ENCODE results near the gene PRKAG2.
"Not testable (repeated sequence)": the region's sequence is repeated elsewhere in the genome, so short reads cannot be mapped to it uniquely, and the experiment has no call there.

PRKAG2 gene

DNA sequence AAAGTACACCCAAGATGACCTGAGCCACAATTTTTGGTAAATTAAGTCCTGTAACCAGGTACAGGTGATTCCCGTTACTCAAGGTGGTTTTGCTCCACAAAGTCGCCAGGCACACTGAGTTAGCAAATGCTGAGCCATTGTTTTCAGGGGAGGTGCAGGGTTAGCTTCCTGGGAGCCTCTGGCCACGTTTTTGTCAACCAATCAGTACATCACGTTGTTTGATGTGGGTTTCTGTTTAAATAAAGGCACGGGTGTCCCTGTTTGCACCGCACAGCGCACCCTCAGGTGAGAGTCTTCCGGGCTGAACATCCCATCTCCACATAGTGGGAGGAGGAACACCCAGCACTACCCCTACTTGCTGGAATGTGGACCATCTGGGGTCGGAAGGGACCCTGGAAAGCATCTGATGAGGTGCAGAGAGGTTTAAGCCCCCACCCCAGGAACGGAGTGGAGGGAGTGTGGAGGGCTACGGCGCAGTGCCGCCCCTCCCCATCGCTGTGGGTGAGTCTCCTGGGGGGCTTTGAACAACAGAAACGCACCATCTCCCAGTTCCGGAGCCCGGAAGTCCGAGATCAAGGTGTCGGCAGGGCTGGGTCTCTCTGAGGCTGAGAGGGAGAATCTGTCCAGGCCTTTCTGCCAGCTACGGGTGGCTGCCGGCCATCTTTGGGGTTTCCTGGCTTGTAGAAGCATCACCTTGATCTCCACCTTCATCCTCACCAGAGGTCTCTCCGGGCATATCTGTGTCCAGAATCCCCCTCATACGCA is 42.5 kb downstream of the PRKAG2 start:
- DNase-seq (ENCODE audit: low spot score) = no peak

GRCh38 chr7:151833691-151834090 is 43.2 kb downstream of the PRKAG2 start:
- DNase-seq (ENCODE audit: low spot score) = peak; percentile 65

- peak; percentile 64 for DNase-seq (ENCODE audit: low spot score)
These were observed 43.7 kb downstream of the PRKAG2 start for GRCh38 chr7:151833213-151833651.

DNA sequence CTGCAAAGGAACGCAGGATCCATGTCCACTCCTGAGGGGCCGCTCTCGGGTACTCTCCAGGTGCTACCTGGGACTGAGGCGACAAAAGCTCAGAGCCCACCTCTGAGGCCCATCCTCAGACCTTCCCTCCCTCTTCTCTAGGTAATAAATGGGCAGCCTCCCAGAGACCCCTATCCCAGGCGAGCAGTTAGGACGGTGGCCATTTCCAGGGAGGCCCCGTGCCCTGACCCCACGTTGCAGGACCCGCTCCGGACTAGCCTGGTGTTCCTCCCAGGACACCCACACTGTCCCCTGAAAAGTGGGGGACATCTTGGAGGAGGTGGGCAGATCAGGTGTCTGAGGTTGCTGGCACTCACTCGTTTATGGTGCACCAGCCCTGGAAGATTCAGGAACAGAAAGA is 44.3 kb downstream of the PRKAG2 start:
- DNase-seq (ENCODE audit: low spot score) = no peak

GRCh38 chr7:151832138-151832537 is 44.8 kb downstream of the PRKAG2 start:
- no peak for DNase-seq (ENCODE audit: low spot score)

DNA sequence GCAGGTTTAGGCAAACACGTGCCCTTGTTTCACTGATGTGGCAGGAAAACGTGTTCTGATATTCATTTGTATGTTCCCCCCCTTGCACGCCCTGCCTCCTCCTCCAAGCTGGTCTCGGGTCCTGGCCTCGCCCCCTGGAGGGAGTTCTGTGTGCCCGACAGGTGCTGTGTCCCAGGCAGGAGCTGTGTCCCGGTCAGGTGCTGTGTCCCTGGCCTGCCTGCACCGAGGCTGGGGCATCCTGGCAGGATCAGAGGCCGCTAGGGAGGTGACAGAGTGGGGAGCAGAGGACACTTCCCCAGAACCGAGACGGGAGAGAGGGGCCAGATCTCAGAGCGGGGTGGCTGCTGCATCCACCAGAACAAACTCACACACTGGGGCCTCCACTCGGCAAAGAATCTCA is 45.3 kb downstream of the PRKAG2 start:
- DNase-seq (ENCODE audit: low spot score) = no peak

DNA sequence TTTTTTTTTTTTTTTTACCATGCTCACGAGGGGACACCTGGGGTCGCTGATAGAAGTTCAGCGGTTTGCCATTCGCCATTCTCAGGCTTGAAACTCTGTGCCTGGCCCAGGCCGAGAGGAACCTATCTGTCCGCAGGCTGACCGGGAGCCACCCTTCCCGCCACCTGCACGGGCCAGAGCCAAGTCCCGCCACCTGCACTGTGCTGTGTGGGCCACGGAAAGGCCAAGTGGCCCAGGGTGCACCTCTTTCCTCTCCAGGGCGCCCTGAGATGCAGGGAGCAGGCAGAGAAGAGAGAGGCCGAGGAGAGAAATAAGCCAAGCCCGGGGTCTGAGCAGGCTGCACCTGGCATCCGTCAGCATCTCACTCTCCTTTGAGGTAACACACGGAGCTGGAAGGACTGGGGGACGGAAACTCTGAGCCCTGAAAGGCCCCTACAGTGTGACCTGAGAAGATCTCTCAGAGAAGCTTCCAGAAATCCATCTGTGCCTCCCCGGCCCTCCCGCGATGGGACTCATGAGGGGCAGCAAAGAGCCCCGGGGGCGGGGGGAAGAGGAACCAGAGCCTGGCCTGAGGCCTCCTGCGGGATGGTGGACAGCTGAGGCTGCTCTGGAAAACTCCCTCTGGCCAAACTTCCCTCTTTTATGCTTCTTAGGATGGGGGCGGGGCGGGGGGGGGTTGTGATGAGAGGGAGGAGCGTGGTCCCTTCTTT is 46.6 kb downstream of the PRKAG2 start:
- DNase-seq (ENCODE audit: low spot score) = no peak

- DNase-seq (ENCODE audit: low spot score) = no peak
These were observed 47.2 kb downstream of the PRKAG2 start for GRCh38 chr7:151829707-151830106.

DNA sequence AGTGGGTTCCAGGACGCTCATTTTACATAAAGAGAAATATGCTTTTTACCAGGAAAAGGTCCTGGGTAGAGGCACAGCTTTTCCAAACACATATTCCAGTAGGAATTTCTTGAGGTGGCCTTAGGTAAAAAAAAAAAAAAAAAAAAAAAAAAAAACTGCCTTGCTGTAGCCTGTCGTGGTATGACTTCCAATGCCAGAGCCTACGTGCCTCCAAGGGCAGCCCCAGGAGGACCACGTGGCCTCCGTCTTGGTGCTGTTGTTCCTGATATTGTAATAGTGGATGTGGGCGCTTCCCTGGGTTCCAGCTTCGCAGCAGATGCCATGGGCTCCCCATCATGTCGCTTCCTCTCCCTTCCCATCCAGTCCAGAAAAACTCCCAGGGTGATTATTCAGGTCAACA is 49.3 kb downstream of the PRKAG2 start:
- DNase-seq (ENCODE audit: low spot score) = no peak

- not testable (repeated sequence) for DNase-seq (ENCODE audit: low spot score)
These were observed 50.6 kb downstream of the PRKAG2 start for GRCh38 chr7:151826316-151826715.

GRCh38 chr7:151825721-151826120 is 51.2 kb downstream of the PRKAG2 start:
- no peak for DNase-seq (ENCODE audit: low spot score)

DNA sequence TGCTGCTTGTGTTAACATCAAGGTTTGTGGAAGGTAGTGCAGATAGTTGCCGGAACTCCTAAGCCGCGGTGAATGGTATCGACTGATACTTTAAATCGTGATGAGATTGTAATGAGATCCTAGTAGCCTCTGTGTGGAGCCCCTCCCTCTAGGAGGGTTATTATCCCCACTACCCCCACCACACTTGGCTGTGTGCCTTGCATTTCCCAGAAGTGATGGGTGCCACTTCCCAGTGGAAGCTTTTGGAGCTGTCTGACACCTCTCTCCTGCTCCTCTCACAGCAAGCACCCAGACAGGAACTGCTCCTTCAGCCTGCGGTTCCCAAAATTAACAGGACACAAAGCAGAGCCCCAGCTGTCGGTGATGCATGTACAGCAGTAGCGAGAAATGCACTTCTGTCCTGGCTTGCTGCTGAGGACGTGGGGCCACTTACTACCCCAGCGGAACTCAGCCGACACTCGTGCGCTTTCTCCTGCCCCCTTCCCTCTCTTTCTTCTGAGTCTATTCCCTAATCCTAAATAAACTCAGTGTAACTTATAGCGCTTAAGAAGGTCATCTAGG is 52.5 kb downstream of the PRKAG2 start:
- DNase-seq (ENCODE audit: low spot score) = no peak

DNA sequence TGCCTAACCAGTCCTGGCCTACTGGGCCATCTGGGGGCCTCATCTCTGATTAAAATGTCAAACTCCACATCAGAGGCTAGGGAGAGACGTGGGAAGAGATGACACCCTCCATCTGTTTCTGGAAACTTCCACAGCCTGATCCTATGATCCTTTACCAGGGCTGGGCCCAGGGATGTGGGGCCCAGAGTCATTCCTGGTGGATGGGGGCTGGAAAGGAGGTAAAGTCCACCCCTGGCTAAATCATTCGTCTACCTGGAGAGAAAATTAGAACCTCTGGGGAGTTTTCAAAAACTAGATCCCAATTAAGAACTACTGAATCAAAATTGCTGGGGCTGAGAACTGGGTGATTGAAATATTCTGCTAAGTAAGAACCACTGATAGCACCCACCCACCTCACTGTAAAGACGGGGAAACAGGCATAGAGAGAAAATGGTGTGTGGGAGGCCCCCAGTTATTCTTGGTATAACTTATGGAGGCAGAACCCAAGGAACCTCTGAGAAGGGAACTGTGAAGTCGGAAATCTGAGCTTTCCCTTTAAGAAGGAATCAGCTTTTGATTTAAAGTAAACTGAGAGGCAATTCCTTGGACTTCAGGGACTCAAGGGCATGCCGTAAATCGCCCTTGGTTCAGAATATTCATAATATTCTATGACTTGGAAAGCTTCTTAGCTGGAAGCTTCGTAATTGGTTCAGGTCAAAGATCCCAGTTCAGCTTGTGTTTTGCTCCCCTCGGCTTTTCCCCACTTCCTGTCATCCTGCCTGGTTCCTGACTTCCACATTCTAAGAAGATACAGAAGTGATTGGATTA is 53.1 kb downstream of the PRKAG2 start:
- no peak for DNase-seq (ENCODE audit: low spot score)

DNA sequence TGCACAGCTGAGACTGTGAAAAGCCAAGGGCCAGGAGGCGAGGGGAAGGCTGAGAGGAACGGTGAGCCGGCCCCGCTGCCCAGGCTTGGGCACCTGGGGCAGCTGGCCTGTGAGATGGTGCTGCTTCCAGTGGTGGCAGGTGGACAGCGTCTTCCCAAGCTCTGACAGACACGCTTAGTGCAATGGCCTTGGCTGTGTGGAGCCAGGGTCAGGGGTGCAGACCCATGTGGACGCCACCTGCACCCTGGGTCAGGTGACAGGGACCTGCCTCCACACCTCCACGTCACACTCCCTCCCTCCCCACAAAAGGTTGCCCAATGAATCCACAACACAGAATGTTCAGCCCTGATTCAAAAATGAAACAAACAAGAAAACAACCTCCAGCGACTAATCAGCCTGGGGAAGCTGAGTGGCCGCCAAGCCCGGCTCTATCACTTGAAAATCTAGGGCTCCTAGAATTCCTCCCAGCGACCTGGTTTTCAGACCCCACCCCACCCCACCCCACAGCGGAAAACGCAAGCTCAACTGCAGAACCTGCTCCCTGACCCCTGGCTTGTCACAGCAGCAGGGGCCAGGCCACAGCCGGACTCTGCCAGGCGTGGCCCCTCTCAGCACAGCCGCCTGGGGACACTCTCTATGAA is 54.3 kb downstream of the PRKAG2 start:
- no peak for DNase-seq (ENCODE audit: low spot score)

DNA sequence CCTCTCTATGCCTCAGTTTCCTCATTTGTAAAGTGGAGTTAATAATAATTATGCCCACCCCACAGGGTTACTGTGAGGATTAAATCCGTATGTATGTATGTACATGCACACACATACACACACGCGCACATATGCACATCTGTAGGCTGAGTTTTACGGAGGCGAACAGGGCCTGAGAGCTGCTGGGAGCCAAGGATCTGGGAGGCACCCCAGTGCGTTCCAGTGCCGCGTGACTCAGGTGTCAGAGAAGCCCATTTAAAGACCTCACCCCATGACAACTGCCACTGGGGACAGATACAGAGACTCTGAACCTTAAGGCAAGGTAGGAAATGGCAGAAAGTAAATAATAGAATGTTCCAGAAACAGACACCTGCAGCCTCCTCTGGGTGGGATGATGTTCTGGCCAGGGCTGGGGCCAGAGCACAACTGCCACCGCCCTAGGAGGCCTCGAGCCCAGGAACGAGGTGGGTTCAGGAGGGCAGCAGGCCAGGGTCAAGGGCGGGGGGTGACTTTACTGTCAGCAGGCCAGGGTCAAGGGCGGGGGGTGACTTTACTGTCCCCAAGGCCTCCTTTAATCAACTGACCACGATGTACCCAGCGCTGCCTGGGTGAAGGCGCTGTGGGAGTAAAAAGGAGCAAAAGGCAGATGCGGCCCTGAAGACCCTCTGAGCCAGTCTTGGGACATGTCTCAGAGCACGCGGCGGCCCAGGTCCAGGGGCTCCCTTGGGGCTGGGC is 54.9 kb downstream of the PRKAG2 start:
- DNase-seq (ENCODE audit: low spot score) = no peak

DNA sequence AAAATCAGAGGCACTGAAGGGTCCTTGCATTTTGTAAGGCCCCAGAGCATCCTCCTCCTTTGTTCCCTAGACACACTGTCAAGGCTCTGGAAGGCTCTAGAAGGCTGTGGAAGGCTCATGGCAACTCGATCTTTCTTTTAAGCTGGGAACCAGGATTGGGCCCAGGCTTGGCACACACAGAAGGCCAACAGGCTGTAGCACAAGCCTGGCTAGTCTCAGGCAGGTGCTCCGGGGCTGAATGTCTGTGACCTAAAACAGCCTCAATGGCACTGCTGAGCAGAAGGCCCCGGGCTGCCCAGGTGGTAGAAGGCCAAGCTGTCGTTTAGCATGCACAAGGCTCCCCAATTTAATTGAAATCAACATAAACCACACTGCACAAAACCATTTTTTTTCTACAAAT is 55.7 kb downstream of the PRKAG2 start:
- DNase-seq (ENCODE audit: low spot score) = peak; percentile 41

DNA sequence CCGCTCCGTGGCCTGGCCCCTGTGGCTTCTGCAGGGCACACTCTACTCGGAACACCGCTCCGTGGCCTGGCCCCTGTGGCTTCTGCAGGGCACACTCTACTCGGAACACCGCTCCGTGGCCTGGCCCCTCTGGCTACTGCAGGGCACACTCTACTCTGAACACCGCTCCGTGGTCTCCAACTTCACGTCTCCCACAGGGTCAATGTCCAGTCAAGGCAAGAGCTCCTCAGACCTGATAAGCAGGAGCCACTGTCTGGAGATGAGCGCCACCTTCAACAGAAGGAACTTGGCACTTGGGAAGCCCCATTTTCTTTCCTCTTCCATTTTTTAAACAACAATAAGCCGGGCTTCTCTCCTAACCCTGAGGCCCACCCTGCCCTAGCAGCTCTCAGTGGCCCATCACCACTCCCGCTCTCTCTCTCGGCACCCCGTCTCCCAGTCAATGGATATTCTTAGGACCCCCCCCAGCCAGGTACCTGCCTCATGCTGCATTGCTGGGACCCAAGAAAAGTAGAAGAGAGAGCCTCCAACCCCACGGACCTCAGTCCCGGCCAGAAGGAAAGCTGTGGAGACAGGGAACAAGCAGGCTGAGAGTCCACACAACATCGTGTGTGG is 56.3 kb downstream of the PRKAG2 start:
- DNase-seq (ENCODE audit: low spot score) = no peak

GRCh38 chr7:151819866-151820265 is 57.0 kb downstream of the PRKAG2 start:
- DNase-seq (ENCODE audit: low spot score) = no peak

GRCh38 chr7:151818674-151819519 is 58.0 kb downstream of the PRKAG2 start:
- peak; percentile 42 for DNase-seq (ENCODE audit: low spot score)
